Upper lobe of right lung (tissue), 1 donor: ENCODE results near the gene ETNK2. TPM values are rescaled to one million over a fixed set of nuclear protein-coding genes. Genes with fewer than 3 reads are reported as not detected.

Experiments used
- ATAC-seq: fragments of 200-7000 bp; cut with Tn5 transposase; one replicate; pipeline ENCODE4 v1.9.1; 2020; ENCODE audit warnings: mild to moderate bottlenecking, moderate library complexity
- DNase-seq: peaks from one replicate; pipeline ENCODE4 v3.0.0-alpha.2; 2020
- H3K27ac ChIP-seq: fragments of 200-600 bp; one replicate; pipeline ENCODE4 v1.8.0; 2022
- H3K27me3 ChIP-seq: fragments of 200-600 bp; one replicate; pipeline ENCODE4 v1.8.0; 2022; ENCODE audit warnings: mild to moderate bottlenecking
- H3K36me3 ChIP-seq: fragments of 200-600 bp; one replicate; pipeline ENCODE4 v1.8.0; 2022
- H3K4me1 ChIP-seq: fragments of 200-600 bp; one replicate; pipeline ENCODE4 v1.8.0; 2022
- H3K4me3 ChIP-seq: fragments of 200-600 bp; one replicate; pipeline ENCODE4 v1.8.0; 2022; ENCODE audit warnings: mild to moderate bottlenecking
- H3K9me3 ChIP-seq: fragments of 200-600 bp; one replicate; pipeline ENCODE4 v1.8.0; 2022
- intact Hi-C: fragments of 100-400 bp; cut with DNase I; formaldehyde crosslinking; loops from one replicate; pipeline ENCODE4 v1.11.0; 2022
- total RNA-seq: library from RNA; stranded (reverse); fragmentation: NEBNext Ultra II Directional; extraction: Animal tissue kit (Norgen Biotek cat#: 25700); gene quantifications from one replicate; pipeline ENCODE4 v1.2.1, GENCODE V29; 2021
- TF ChIP-seq, protein P1 (sequence below): fragments of 200-600 bp; IDR thresholded peaks from one replicate; pipeline ENCODE4 v1.8.0; 2022; ENCODE audit warnings: antibody characterized with exemption
- donor health status: DM: no; HTN: yes; CAD: no; lungs with severe emphysema.

Gene ETNK2
- total RNA-seq, 1 donor from 2014 or later, result 3.6 TPM

DNA sequence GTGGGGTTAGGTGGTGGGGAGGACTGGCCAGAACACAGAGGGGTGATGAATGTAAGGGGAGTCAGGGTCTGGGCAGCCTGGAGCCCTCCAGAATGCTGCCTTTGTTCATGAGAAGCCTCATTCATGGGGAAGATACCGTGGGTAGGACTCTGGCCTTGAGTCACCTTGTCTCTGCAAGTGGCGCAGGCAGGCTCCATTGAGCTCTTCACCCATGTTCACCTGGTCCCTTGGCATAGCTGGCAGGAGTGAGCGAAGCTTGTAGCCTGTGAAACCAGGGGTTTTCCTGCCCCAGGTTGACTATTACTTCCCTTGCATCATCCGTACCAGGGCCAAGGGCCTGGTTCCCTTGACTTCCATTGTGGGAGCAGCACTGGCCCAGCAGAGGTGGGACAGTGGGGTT, 53.2 kb downstream of the ETNK2 start:
- no peaks in the 10 kb centered on the region for H3K36me3 ChIP-seq
- H3K4me3 ChIP-seq, result no peak overlapping the region
- no peaks in the 10 kb centered on the region for H3K9me3 ChIP-seq
- no peak for ATAC-seq
- H3K27ac ChIP-seq, result no peak overlapping the region
- H3K4me1 ChIP-seq, result peaks cover 43% of the 10 kb centered on the region
- intact Hi-C loops, result no loop called here
- H3K27me3 ChIP-seq, result no peaks in the 10 kb centered on the region
- no peak for DNase-seq
- TF ChIP-seq, protein P1, sequence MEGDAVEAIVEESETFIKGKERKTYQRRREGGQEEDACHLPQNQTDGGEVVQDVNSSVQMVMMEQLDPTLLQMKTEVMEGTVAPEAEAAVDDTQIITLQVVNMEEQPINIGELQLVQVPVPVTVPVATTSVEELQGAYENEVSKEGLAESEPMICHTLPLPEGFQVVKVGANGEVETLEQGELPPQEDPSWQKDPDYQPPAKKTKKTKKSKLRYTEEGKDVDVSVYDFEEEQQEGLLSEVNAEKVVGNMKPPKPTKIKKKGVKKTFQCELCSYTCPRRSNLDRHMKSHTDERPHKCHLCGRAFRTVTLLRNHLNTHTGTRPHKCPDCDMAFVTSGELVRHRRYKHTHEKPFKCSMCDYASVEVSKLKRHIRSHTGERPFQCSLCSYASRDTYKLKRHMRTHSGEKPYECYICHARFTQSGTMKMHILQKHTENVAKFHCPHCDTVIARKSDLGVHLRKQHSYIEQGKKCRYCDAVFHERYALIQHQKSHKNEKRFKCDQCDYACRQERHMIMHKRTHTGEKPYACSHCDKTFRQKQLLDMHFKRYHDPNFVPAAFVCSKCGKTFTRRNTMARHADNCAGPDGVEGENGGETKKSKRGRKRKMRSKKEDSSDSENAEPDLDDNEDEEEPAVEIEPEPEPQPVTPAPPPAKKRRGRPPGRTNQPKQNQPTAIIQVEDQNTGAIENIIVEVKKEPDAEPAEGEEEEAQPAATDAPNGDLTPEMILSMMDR, result no peak

DNA sequence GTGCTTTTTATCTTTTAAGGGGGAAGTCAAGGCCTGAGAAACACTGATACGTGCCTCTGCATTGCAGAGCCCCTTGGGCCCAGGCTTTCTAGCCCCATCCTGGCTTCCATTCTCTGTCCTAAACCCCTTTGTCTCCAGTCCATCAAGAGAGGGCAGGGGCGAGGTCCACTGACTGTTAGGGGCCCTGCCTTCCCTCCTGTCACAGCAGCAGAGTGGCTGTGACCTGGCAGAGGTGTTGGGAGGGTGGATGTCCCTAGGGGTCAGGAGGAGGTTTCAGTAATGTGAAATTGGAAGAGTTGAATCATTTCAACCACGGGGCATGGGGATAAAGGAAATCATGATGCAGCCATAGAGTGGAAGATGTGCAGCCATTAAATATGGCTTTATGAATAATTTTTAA, 54.9 kb downstream of the ETNK2 start:
- peaks cover 39% of the 10 kb centered on the region for H3K4me1 ChIP-seq
- intact Hi-C loops, result no loop called here
- TF ChIP-seq, protein P1, result no peak
- no peak overlapping the region for H3K4me3 ChIP-seq
- H3K9me3 ChIP-seq, result no peaks in the 10 kb centered on the region
- ATAC-seq (no peak), DNase-seq (no peak)
- no peaks in the 10 kb centered on the region for H3K27me3 ChIP-seq
- no peaks in the 10 kb centered on the region for H3K36me3 ChIP-seq
- no peak overlapping the region for H3K27ac ChIP-seq

DNA sequence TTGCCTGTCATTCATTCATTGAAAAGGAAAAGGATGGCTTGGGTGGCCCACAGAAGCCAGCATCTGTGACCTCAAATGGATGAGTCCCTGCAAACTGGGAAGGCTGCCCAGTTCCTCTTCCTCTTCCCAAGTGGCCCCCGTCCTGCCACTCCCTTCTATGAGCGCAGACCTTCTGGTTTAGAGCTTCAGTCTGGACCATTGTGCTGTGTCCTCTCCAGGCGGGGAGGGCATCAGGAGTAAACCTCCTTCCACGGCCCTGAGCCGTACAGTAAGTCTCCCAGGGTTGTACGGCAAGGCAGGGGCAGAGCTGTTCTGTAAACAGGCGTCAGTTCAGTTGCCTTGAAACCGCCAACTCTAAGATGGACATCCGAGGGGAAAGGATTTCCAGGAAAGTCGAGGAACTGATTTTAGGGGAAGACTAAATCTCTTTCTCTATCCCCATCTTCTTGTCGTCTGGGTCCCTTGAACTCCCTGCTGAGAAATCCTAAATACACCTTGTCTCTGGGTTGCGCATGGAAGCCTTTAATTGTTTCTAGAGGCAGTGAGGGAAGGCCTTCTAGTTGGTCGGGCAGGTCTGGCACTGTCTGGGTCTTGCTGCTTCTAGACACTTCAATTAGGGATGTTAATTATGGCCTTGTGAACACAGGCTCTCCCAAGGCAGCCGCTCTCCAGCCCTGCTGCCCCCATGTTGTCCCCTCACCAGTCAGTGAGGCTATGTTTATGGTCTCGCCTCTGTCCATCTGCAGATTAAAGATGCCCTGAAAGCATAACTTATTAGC, 56.8 kb downstream of the ETNK2 start:
- Histone ChIP-seq H3K27ac (no peak overlapping the region), H3K4me1 (peaks cover 41% of the 10 kb centered on the region), H3K4me3 (no peak overlapping the region), H3K27me3 (no peaks in the 10 kb centered on the region), H3K36me3 (no peaks in the 10 kb centered on the region), H3K9me3 (no peaks in the 10 kb centered on the region)
- TF ChIP-seq, protein P1, result no peak
- DNase-seq, result no peak
- peak; percentile 66 for ATAC-seq
- intact Hi-C loops, result no loop called here

DNA sequence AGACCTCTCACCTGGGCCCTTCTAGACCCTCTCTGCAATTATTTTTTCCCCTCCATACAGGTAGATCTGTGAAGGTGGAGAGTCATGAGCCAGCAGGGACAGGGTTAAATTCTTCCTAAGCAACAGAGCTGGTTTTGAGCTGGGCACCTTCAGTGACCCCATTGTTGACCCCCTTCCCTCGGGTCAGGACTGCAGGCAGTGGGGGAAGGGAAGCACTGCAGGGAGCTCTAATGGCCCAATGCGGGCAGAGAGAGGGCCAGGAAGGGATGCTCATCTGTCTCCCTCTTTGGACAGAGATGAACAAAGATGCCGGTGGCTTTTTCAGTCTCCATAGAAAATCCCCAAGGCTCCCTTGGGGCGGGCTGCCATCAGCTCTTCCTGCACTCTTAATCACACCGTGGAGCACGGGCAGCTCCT, 57.5 kb downstream of the ETNK2 start:
- intact Hi-C loops, result no loop called here
- ATAC-seq (no peak), DNase-seq (no peak)
- no peak overlapping the region for H3K4me3 ChIP-seq
- H3K27me3 ChIP-seq, result no peaks in the 10 kb centered on the region
- no peaks in the 10 kb centered on the region for H3K9me3 ChIP-seq
- H3K36me3 ChIP-seq, result no peaks in the 10 kb centered on the region
- peak overlapping the region; percentile 39 for H3K27ac ChIP-seq
- peaks cover 46% of the 10 kb centered on the region for H3K4me1 ChIP-seq
- TF ChIP-seq, protein P1, result no peak

DNA sequence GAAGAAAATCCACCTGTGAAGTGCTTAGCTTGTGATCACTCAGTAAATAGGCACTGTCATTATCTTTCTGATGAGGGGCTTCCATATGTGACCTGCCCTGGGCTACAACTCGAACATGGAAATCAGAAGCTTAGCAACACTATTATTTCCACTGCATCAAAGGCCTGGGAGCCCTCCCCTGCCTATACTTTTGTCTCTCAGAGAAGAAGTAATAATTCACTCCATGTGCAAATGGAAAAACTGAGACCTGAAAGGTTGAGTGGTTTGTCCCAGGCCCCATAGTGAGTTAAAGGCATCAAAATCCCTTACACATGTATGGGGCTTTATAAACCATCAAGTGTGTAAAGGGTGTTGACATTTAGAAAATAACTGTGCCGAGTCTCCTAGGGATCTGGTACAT, 58.1 kb downstream of the ETNK2 start:
- Histone ChIP-seq H3K27me3 (no peaks in the 10 kb centered on the region), H3K9me3 (no peaks in the 10 kb centered on the region), H3K4me1 (peaks cover 49% of the 10 kb centered on the region), H3K36me3 (no peaks in the 10 kb centered on the region), H3K27ac (peak overlapping the region; percentile 58), H3K4me3 (no peak overlapping the region)
- DNase-seq (no peak), ATAC-seq (no peak)
- TF ChIP-seq, protein P1, result no peak
- intact Hi-C loops, result no loop called here

DNA sequence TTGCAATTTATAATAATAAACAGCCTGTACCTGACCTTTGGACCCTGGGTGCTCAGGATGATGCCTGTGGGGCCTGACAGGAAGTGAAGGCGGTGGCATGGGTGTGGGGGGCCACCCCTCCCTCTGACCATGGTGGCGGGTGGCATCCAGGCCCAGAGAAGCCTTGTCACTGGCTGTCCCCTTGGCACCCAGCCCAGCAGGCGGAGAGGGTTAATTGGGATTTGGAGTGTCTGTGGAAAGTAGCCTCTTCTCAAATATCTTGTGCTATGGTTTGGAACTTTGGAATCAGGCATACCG, 58.5 kb downstream of the ETNK2 start:
- Histone ChIP-seq H3K27ac (peak overlapping the region; percentile 58), H3K4me1 (peaks cover 53% of the 10 kb centered on the region), H3K4me3 (no peak overlapping the region), H3K9me3 (no peaks in the 10 kb centered on the region), H3K27me3 (no peaks in the 10 kb centered on the region), H3K36me3 (no peaks in the 10 kb centered on the region)
- DNase-seq, result no peak
- TF ChIP-seq, protein P1, result no peak
- ATAC-seq, result no peak
- intact Hi-C loops, result no loop called here
